GM21825 (cell line): ENCODE data around the gene SLC35G3.
"Not testable (repeated sequence)": the region's sequence is repeated elsewhere in the genome, so short reads cannot be mapped to it uniquely, and the experiment has no call there.

Source experiments
- ATAC-seq: cut with Tn5 transposase; IDR thresholded peaks from one replicate; pipeline ENCODE4 v1.9.1; 2021; ENCODE audit warnings: mild to moderate bottlenecking, moderate library complexity; ENCODE audit not compliant: unreplicated experiment

SLC35G3 gene

DNA sequence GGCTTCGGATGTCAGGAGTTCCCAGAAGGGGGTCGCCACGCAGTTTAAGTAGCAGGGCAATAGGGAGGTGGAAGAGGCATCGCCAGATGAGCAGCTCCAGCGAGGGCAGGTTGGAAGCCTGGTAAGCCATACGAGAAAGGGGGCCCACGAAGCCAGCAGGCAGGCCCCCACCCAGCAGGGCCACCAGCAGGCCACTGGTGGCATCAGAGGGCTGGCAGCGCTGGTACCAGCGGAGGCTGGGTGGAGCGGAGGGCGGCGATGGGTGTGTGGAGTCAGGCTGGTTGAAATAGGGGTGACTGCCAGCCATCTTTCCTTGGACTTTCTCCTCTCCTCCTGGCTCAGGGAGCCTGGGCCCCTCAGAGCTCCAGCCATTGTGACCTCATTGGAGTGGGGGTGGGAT lies at the start of gene SLC35G3:
SLC35G3 (minus strand) TSS at position 393 of the 400 bp plus-strand sequence; CDS start at position 307, 86 bp downstream.
- not testable (repeated sequence) for ATAC-seq

DNA sequence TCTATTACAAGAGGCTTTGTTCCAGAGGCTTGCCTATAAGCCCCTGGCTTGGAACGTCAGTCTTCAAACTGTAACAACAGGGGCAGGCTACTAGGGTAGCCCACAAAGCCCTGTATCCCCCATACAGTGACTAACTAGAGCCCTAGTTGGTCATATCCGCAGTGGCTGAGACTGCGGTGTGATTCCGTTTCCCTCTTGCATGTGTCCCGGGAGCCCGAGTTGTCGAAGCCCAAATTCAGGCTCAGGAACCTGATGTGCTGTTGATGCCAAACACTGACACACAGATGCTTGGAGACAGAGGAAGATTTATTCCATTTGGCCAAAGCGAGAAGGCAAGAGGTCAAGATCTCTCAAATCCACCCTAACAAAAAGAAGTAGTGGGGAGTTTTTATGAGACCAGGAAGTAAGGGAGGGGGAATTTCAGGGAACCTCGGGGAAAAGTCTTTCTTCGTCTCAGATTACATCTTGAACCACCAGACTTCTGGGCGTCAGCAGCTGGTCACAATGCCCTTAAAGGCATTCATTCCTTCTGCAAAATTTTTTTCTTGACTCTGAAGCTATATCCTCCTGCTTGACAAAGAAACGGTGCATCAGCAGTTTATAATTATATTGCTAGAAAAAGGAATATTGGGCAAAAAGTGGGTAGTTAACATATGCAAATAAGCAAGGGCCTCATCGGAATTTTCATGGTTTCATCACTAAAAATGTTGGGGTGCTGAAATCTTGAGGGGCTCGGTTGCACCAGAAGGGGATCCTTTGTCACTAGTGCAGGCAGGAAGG lies 49.6 kb upstream of the SLC35G3 start:
- peak; percentile 6 for ATAC-seq

DNA sequence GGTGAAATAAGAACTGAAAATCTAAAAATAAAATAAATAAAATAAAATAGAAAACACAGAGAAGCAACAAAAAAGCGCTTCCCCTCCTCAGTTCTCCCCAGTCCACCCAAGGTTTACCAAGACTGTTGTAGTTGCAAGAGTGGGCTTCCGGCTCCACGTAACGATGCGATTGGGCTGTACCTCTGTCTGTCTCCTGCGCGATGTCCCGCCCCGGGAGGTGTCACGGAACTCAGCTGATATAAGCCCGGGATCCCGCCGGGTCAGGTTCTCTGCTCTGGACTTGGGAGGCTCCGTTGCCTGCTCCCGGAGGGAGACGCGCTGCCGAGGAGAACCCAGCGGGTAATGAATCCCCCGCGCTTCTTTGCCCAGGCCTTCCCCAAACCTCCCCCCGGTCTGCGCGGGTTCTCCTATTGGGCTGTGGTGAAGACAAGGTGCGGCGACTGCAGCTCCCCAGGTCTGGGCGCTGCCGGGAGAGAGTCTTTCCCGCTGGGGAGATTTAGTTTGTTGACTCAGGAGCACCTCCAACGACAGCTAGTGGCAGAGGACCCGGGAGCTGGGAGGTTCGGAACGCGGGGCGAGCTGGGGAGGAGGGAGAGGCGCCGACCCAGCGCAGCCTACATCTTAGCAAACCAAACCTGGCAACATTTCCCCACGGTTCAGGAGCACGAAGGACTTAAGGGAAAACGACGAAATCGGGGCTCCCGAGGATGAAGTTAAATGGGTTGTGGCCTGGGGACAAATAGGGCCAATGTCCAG lies 48.8 kb upstream of the SLC35G3 start, which contains the start of gene SLFN5:
SLFN5 (plus strand) TSS at position 268 of the 756 bp plus-strand sequence. CDS start 15,619 bp downstream, outside the sequence.
- peak; percentile 63 for ATAC-seq

DNA sequence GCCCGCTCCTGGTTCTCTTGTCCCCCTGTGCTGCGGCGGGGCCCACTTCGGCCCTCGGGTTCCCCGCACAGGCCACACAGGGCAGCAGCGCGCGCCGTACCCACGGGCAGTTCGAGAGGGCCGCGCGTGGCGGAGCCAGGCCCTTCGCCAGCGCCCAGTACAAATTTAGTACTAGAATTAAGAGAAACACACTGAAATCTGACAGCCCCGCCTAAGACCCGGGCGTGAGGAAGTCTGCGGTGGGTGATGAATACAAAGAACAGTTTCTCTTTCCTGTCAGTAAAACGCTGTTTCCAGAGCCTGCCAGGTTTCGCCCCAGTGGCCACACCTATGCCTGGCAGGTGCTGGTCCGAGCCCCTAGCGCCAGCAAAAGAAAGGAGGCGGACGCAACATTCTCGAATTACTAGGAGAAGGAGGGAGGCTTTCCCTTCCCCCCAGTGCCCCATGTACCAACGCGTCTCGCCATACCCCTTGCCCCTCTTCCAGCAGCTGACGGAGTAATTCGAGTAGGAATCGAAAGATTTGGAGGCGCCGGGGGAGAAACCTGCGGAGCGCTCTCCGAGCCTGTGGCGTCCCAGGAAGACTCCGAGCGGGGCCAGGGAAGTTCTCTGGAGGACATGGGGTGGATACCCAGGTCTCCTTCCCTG lies 48.1 kb upstream of the SLC35G3 start:
- peak; percentile 71 for ATAC-seq

DNA sequence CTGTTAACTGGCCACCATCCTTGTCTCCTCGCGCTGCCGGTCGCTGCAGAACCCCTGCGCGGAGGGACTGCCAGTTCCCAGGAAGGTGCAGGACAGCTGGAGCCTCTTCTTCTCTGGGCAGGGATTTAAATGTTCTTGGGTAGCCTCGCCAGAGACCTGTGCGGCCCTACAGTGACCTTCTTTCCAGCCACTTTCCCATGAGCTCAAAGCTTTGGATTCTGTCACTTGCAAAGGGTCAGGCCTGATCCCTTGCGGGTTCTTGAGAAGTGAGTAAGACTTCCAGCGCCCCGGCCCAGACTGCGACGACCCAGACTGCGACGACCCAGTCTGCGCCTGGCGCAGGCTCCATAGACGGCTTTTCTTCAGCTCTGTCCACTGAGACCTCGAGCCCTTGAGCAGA lies 47.3 kb upstream of the SLC35G3 start:
- no peak for ATAC-seq

DNA sequence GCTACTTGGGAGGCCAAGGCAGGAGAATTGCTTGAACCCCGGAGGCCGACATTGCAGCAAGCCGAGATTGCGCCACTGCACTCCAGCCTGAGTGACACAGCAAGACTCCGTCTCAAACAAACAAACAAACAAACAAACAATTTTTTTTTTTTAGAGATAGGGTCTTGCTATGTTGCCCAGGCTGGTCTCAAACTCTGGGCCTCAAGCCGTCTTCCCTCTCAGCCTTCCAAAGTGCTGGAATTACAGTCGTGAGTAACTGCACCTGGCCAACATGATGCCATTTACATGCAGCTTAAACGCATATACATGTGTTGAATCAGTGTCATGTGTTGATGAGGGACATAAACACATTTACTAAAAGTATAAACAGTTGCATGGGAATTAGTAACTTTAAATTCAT lies 46.7 kb upstream of the SLC35G3 start:
- ATAC-seq = no peak

DNA sequence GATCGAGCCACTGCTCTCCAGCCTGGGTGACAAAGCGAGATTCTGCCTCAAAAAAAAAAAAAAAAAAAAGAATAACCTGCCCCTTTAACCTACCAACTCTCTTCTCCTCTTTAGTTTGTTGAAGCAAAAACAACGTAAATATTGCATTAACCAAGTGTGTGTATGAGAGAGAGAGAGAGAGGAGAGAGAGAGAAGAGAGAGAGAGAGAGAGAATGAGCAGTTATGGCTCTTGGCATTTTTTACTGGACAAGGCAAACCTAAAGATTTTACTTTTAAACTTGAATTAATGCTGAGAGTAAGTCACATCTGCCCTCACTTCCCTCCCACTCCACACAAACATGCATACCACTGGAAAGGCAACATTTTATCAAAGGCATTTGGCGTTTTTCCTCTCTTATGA lies 45.6 kb upstream of the SLC35G3 start:
- ATAC-seq = no peak

DNA sequence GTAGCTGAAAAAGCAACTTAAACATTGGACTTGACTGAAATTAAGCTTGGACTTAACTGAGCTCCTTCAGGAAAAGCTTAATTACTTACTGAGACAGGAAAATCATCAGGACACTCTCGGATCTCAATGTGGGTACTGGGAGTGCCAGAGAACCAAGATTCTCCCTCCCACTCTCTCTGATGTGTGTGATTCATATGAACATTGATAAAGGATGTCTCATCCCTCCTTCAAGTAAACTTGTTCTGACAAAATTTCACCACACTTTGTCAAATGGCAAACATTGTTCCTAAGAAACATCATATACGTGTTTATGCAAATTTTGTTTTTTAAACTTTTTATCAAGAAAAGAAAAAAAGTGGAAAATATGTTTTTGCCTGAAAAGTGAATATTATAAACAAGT lies 44.6 kb upstream of the SLC35G3 start:
- ATAC-seq = no peak

DNA sequence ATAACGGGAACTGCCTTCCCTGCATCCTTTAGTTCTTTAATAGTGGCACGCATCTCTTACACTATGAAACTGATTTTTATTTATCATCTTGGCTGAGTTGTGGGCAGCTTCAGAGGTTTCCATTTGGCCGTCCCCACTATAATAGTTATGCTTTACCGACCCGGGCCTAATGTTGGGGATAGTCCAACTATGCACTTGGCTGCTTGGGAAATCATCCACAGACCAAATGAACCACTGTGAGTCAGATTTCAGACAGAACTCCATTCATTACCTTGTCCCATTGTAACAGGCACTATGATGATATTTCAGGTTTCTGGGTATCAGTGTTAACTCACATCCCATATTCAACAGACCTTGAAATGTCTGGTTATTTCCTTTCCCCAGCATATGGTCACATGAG lies 42.6 kb upstream of the SLC35G3 start:
- ATAC-seq = no peak

DNA sequence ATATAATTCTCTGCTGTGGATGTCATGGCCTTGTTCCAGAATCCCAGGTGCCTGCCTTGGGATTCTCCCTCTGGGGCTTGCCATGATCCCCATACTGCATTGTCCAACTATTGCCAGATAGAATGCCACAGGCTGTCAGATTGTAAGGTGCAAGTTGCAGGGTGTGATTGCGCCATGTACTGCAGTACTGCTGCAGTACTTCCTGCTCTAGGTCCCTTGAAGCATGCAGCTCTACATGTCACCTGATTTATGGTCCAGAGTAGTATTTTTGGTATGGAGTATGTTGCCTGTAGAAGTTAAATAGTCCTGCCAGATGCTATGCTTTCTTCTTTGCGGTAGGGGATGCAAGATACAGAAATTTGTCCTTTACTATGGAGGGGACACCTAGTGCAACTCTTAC lies 41.7 kb upstream of the SLC35G3 start:
- no peak for ATAC-seq

DNA sequence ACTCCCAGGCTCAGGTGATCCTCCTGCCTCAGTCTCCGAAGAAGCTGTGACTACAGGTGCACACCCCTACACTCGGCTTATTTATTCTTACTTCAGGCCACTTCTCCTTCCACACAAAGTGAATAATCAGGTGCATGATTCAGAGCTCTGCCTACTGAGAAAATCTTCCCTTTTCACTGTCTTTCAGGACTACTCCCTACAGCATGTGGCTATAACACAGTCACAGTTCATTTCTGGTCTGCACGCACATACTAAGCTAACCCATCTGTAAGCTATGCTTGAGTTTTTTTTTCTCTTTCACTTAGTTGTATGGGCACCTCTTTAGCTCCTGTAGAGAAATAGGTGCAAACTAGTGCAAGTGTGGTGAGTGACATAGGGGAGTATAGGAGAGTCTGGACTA lies 41.1 kb upstream of the SLC35G3 start:
- ATAC-seq = no peak

DNA sequence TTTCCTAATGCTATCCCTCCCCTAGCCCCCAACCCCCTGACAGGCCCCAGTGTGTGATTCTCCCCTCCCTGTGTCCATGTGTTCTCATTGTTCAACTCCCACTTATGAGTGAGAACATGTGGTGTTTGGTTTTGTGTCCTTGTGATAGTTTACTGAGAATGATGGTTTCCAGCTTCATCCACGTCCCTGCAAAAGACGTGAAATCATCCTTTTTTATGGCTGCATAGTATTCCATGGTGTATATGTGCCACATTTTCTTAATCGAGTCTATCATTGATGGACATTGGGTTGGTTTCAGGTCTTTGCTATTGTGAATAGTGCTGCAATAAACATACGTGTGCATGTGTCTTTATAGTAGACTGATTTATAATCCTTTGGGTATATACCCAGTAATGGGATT lies 40.1 kb upstream of the SLC35G3 start:
- ATAC-seq = not testable (repeated sequence)

DNA sequence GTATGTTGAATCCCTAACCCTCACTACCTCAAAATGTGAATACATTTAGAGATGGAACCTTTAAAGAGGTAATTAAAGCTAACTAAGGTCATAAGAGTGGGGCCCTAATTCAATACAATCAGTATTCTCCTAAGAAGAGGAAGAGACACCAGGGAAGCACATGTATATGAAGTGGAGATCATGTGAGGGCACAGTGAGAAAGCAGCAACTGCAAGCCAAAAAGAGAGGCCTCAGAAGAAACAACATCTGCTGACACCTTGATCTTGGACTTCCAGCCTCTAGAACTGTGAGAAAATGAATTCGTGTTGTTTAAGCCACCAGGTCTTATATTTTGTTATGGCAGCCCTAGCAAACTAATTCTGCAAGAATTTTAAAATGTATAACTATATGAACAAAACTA lies 35.4 kb upstream of the SLC35G3 start:
- ATAC-seq = no peak

DNA sequence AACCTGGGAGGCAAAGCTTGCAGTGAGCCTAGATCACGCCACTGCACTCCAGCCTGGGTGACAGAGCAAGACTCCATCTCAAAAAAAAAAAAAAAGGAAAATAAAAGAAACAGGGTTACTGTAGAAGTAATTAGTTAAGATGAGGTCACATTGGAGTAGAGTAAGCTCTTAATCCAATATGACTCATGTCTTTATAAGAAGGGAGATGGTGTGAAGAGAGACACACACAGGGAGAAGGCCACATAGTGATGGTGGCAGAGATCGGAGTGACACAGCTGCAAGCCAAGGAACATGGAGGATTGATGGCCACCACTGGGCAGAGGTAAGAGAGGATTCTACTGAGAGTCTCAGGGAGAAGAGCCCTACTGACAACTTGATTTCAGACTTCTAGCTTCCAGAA lies 33.4 kb upstream of the SLC35G3 start:
- no peak for ATAC-seq

DNA sequence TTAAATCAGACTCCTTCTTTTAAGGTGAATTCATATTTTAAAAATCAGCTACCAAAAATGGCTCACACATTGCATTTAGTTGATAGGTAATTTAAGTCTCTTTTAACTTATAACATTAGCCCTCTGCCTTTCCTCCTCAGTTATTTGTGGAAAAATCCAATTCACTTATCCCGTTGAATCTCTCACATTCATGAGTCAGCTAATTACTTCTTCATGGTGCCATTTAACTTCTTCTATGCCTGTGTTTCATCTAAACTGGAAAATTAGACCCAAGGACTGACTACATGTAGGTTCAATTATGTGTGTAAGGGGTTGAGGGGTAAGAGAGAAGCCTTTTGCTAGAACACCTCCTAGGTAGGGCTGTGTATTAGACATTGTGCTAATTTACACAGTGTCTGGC lies 30.2 kb upstream of the SLC35G3 start:
- ATAC-seq = no peak

DNA sequence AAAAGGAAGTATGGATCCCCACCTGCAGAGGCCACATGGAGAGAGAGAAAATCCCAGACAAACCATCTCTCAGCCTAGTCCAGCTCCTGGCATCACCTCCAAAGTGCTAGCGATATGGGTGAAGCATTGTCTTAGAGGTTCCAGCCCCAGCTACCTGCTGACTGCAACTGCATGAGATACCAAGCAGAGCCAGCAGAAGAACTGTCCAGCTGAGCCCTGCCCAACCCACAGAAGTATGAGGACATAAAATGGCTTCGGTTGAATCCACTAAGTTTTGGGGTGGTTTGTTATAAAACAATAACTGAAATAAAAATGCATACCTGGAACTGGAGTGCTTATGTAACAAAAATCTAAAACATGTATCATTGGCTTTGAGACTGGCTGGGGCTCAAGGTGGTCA lies 28.3 kb upstream of the SLC35G3 start:
- no peak for ATAC-seq

DNA sequence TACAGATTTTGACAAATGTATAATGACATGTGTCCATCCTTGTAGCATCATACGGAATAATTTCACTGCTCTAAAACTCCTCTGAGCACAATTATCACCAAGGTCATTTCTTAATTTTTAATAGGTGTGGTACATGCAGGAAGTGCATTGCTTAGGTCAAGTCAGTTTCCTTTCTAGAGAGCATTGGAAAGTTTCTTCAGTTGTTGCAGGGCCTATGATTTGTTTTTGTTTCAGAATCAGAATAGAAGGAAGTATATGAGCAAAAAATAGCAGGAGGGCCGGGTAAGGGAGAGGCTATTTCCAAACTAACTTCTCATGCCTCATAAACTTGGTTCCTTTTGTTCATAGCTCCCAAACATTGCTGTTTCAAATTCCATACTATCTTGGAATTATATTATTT lies 24.7 kb upstream of the SLC35G3 start:
- ATAC-seq = no peak

DNA sequence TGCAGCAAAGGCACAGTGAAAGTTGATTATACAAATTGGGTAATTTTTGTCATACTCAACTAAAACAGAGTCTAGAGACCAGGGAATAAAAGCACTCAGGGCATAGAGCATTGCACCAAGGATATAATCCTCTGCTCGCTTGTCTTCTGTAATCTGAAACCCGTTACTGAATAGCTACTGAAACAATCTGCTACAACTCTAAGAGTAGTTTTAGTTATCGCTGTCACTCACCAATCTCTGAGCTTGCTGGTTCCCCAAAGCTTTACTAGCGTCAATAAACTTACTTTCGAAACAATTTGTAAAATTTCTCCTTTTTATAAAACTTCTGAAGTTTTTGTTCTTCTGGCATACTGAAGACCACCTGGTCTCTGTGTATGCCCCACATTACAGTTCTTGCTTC lies 22.9 kb upstream of the SLC35G3 start:
- ATAC-seq = no peak

DNA sequence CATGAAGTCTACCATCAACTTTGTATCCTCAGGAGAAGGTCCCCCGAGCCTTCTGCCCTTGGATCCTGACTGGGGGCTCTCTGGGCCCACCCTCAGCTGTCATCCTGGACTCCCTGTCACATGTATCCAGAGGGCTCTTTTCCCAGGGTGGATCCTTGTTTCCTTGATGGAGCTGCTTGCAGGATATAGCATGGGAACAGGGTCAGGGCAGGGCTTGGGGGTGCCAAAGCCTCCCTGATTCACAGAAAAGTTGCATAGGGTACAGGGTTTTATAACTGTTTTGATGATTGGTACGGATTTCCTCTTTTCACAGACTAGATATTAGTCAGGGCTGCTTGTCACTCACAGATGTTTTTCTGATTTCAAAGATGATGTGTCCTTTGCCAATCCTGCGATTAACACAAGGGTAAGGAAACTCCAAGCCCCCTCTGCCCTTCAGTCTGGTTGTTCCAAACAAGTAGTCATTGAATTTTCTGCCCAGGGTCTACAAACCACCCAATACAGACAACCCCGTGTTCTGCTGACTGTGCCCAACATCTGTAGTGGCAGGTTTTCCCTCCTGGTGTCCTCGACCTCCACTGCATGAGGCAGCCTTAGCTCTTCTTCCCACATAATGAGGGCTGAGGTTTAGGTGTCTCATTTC lies 20.6 kb upstream of the SLC35G3 start:
- ATAC-seq = no peak

DNA sequence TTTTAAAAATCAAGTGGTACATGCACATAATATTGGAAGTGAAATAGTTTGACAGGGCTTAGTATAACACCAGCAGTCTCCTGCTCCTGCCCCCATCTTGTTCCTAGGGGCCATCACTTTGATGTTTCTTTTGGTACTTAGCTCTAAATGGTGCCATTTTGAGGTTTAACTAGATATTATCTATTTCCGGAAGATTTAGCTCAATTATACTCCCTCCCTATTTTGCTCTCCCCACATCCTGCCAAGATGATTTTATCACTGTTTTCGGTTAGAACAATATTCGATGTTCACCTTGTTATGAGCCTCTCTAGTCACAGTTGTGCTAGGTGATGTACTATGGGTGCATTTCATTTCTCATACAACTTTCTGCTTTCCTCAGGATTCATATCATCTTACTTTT lies 20.0 kb upstream of the SLC35G3 start:
- ATAC-seq = no peak

DNA sequence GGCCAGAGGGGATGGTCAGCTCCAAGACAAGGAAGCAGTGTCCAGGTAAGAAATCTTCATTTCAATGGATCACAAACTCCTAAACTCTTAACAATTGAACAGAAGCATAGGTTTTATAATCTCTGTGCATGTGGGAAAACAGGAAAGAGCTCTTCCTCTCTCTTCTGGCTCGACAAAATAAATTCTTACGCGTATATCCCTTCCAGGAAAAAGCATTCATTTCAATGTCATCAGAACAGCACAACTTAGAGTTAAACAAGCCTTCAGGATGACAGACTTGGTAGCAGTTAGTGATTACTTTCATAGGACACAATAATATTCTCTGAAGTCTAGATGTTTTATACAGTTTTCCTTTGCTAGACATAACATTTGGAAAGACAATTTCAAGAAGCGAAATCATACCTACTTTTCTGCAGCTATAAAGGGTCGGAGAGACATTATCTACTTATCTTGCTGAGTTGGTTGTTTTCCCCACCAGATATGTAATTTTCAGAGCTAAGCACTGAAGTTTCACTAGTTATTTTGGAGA lies 19.3 kb upstream of the SLC35G3 start:
- ATAC-seq = no peak
